PC-9 (cell line): ENCODE results near the gene EXD3. TPM values are rescaled to one million over a fixed set of nuclear protein-coding genes. Genes with fewer than 3 reads are reported as not detected.

ENCODE experiments used
- BruUV-seq: library from RNA; stranded (reverse); fragments of 400-500 nt; replicated peaks from 2 replicates; lab custom pipeline; 2021; lab: Mats Ljungman, UMichigan
- CTCF ChIA-PET: fragments of 300-600 bp; sonication (Branson Sonifier 250); formaldehyde crosslinking; loops from one replicate; lab custom pipeline; 2022; ENCODE audit warnings: antibody characterized with exemption; lab: Charles Lee
- POLR2A ChIA-PET: fragments of 300-600 bp; sonication (Branson Sonifier 250); formaldehyde crosslinking; loops from one replicate; lab custom pipeline; 2022; ENCODE audit warnings: antibody characterized with exemption; ENCODE audit not compliant: unreplicated experiment; lab: Charles Lee
- DNase-seq, 2 experiments: peaks; one replicate each; pipeline versions ENCODE4 v3.0.0 to v3.0.0-alpha.2; 2015 to 2022; ENCODE audit warnings: mixed read lengths in 1 of 2
- H2AFZ ChIP-seq: fragments of 200-600 bp; sonication (generic); 2 replicates; pipeline ENCODE4 v1.8.1; 2017; ENCODE audit warnings: antibody characterized with exemption
- H3F3A ChIP-seq: fragments of 200-600 bp; sonication (generic); 2 replicates; pipeline ENCODE4 v1.8.1; 2017; ENCODE audit warnings: antibody characterized with exemption, mild to moderate bottlenecking, low read depth; ENCODE audit not compliant: insufficient read depth
- H3K27ac ChIP-seq: fragments of 200-600 bp; sonication (generic); 2 replicates; pipeline ENCODE4 v1.6.1; 2016; ENCODE audit warnings: mixed run types
- H3K27me3 ChIP-seq: fragments of 200-600 bp; sonication (generic); 2 replicates; pipeline ENCODE4 v1.6.1; 2016; ENCODE audit warnings: low read depth, mixed run types; ENCODE audit not compliant: insufficient read depth
- H3K36me3 ChIP-seq: fragments of 200-600 bp; sonication (generic); 2 replicates; pipeline ENCODE4 v1.6.1; 2016; ENCODE audit warnings: low read depth, mixed run types
- H3K4me1 ChIP-seq: fragments of 200-600 bp; sonication (generic); replicated peaks from 2 replicates; pipeline ENCODE4 v1.6.1; 2016; ENCODE audit warnings: mixed run types; ENCODE audit not compliant: insufficient read depth
- H3K4me2 ChIP-seq: fragments of 200-600 bp; sonication (generic); 2 replicates; pipeline ENCODE4 v1.6.1; 2017; ENCODE audit warnings: mixed run types
- H3K4me3 ChIP-seq: fragments of 200-600 bp; sonication (generic); 2 replicates; pipeline ENCODE4 v1.6.1; 2016; ENCODE audit warnings: mixed run types
- H3K79me2 ChIP-seq: fragments of 200-600 bp; sonication (generic); 2 replicates; pipeline ENCODE4 v1.6.1; 2017; ENCODE audit warnings: low read depth, mixed run types
- H3K9me2 ChIP-seq: fragments of 200-600 bp; sonication (generic); 2 replicates; pipeline ENCODE4 v1.8.1; 2017; ENCODE audit warnings: mild to moderate bottlenecking; ENCODE audit not compliant: insufficient read depth
- H3K9me3 ChIP-seq: fragments of 200-600 bp; sonication (generic); 2 replicates; pipeline ENCODE4 v1.8.1; 2016; ENCODE audit warnings: low read depth; ENCODE audit not compliant: insufficient read depth
- H4K20me1 ChIP-seq: fragments of 200-600 bp; sonication (generic); 2 replicates; pipeline ENCODE4 v1.8.1; 2017; ENCODE audit not compliant: insufficient read depth
- EZH2 ChIP-seq: fragments of 200-600 bp; sonication (generic); IDR thresholded peaks from 2 replicates; pipeline ENCODE4 v1.8.0; 2017; ENCODE audit warnings: antibody characterized with exemption, low read depth
- intact Hi-C: fragments of 100-400 bp; cut with micrococcal nuclease; formaldehyde crosslinking; loops from one replicate; pipeline ENCODE4 v1.10.0; 2022; ENCODE audit not compliant: unreplicated experiment
- total RNA-seq: library from RNA; stranded (reverse); gene quantifications from 2 replicates; pipeline ENCODE4 v1.2.3, GENCODE V29; 2021
- TF ChIP-seq, protein P1 (sequence below): fragments of 200-600 bp; sonication (generic); conservative IDR thresholded peaks from 2 replicates; pipeline ENCODE4 v1.6.1; 2017; ENCODE audit warnings: mixed run types, antibody characterized with exemption, mild to moderate bottlenecking, moderate library complexity

Gene EXD3
- total RNA-seq, 1 experiment from 2014 or later, result 23.7 TPM

DNA sequence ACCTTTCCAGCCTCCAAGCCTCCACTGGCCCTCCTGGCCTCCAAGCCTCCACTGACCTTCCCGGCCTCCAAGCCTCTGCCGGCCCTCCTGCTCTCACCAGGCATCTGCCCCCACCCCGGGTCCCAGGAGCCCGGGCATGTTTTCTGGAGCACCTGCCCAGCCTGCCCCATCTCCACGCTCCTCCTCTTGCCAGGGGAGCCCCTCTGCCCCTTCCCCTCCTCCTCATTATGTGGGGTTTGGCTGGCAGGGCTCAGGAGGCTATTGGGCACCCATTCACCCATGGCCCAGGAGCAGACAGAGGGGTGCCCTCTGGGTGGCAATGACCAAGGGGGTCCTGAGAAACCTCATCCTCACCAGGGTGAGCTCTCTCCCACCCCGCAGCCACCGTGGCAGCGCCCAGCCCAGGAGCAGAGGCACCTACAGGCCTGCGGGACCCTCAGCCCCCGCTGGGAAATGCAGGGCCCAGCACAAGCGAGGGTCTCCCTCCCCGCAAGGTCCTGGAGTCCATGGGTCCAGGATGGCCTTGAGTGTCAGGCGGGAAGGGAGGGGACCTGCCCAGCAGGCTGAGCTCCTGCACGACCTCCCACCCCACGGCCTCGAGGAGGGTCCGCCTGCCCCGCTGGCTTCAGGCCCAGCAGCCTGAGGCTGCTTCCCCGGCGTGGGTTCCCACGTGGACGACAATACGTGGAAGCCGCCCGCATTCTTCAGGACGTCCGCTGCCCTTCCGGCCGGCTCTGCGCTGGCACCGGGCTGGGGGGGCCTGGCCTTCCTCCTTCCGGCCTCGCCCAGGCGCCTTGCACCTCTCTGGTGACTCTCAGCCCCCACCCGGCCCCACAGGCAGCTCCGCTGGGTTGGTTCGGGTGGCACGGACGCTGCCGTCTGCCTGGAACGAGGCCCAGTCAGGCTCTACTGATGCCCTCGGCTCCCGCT is 69.5 kb downstream of the EXD3 start:
- H2AFZ ChIP-seq, result no peak overlapping the region
- H3K4me1 ChIP-seq, result no peaks in the 10 kb centered on the region
- no peak overlapping the region for H3K4me2 ChIP-seq
- H3K36me3 ChIP-seq, result no peaks in the 10 kb centered on the region
- H3K4me3 ChIP-seq, result no peak overlapping the region
- CTCF ChIA-PET, result no interaction called here
- no peaks in the 10 kb centered on the region for H3K9me2 ChIP-seq
- TF ChIP-seq, protein P1, sequence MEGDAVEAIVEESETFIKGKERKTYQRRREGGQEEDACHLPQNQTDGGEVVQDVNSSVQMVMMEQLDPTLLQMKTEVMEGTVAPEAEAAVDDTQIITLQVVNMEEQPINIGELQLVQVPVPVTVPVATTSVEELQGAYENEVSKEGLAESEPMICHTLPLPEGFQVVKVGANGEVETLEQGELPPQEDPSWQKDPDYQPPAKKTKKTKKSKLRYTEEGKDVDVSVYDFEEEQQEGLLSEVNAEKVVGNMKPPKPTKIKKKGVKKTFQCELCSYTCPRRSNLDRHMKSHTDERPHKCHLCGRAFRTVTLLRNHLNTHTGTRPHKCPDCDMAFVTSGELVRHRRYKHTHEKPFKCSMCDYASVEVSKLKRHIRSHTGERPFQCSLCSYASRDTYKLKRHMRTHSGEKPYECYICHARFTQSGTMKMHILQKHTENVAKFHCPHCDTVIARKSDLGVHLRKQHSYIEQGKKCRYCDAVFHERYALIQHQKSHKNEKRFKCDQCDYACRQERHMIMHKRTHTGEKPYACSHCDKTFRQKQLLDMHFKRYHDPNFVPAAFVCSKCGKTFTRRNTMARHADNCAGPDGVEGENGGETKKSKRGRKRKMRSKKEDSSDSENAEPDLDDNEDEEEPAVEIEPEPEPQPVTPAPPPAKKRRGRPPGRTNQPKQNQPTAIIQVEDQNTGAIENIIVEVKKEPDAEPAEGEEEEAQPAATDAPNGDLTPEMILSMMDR, result no peak
- TF ChIP-seq EZH2, result no peak
- no peaks in the 10 kb centered on the region for H4K20me1 ChIP-seq
- H3K27me3 ChIP-seq, result peaks cover 9% of the 10 kb centered on the region
- no peaks in the 10 kb centered on the region for H3K79me2 ChIP-seq
- no peak overlapping the region for H3K27ac ChIP-seq
- POLR2A ChIA-PET, result no interaction called here
- no peaks in the 10 kb centered on the region for H3K9me3 ChIP-seq
- DNase-seq, result no peak
- no TSS peak for BruUV-seq
- no peaks in the 10 kb centered on the region for H3F3A ChIP-seq
- intact Hi-C loops, result no loop called here

DNA sequence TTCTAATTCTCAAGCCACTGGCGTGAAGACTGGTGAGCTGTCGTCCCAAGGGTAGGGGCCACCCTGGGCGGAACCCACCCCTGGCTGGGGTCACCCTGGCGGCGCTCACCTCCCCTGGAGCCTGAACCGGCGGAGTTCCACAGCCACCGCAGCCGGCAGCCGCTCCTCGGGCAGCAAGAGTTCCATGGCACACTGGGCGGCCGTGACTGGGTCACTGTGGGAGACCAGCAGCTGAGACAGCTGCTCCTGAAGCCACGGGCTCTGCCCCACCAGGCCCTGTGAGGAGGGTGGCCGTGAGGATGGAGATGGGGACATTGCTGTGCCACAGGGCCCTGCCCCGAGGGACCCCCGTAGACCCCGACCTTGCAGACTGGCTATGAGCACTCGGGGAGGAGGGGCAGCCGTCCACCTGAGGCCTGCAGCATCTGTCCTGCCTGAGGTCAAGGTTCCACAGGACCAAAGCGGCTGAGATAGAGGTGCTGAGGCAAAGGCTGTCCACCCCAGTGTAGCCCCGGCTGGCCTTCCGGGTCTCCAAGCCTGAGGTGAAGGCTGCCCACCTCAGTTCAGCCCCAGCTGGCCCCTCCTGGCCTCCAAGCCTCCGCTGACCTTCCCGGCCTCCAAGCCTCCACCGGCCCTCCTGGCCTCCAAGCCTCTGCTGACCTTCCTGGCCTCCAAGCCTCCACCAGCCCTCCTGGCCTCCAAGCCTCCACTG is 70.3 kb downstream of the EXD3 start:
- Histone ChIP-seq H3K9me3 (no peaks in the 10 kb centered on the region), H3K79me2 (no peaks in the 10 kb centered on the region), H3K9me2 (no peaks in the 10 kb centered on the region), H2AFZ (no peak overlapping the region), H3K27me3 (peaks cover 9% of the 10 kb centered on the region), H3K36me3 (no peaks in the 10 kb centered on the region), H3K27ac (no peak overlapping the region), H3F3A (no peaks in the 10 kb centered on the region), H4K20me1 (no peaks in the 10 kb centered on the region), H3K4me3 (no peak overlapping the region), H3K4me2 (no peak overlapping the region), H3K4me1 (no peaks in the 10 kb centered on the region)
- no TSS peak for BruUV-seq
- TF ChIP-seq EZH2, result no peak
- TF ChIP-seq, protein P1, result no peak
- intact Hi-C loops, result no loop called here
- ChIA-PET CTCF (no interaction called here), POLR2A (no interaction called here)
- no peak for DNase-seq

DNA sequence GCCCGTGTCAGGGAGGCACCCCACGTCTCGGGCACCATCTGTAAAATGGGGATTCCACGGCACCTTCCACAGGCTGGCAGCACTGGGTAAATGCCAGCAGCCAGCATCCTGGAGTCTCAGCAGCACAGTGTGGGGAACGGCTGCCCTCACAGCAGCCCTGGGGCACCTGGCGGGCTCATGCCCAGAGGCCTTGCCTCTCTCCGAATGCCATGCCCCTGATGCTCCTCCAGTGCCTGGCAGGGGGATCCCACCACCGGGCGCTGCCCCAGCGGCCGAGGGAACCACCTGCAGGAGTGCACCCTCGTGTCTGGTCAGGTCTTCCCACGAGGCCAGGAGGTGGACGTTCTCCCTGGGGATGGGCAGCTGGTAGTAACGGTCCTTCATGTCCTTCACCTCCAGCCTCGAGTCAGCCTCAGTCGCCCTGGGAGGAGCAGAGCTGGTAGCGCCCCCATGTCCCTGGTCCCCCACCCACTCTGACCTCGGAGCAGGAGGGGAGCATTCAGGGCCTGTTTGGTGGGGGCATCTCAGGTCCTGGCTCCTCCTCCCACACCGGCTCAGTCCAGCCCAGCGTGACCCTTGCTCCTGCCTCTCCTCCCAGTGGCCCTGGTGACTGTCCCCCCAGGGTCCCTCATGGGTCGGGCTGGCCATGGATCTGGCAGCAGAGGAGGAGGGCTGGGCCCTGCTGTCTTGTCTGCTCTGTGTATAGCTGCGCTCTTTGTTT is 71.0 kb downstream of the EXD3 start:
- no TSS peak for BruUV-seq
- Histone ChIP-seq H3K9me2 (no peaks in the 10 kb centered on the region), H3K27me3 (peaks cover 5% of the 10 kb centered on the region), H4K20me1 (no peaks in the 10 kb centered on the region), H3K4me2 (no peak overlapping the region), H3F3A (no peaks in the 10 kb centered on the region), H3K36me3 (no peaks in the 10 kb centered on the region), H3K4me1 (no peaks in the 10 kb centered on the region), H3K9me3 (peaks cover 1% of the 10 kb centered on the region; the same call in 1 of the 2 replicates), H2AFZ (no peak overlapping the region), H3K27ac (no peak overlapping the region), H3K79me2 (no peaks in the 10 kb centered on the region), H3K4me3 (no peak overlapping the region)
- TF ChIP-seq, protein P1, result no peak
- no peak for TF ChIP-seq EZH2
- no peak for DNase-seq
- CTCF ChIA-PET, result no interaction called here
- intact Hi-C loops, result no loop called here
- POLR2A ChIA-PET, result no interaction called here
